Epithelial cell of prostate (primary cell): ENCODE results near the gene NUP133.
"Not testable (repeated sequence)": the region's sequence is repeated elsewhere in the genome, so short reads cannot be mapped to it uniquely, and the experiment has no call there.

ENCODE experiments used
- DNase-seq: peaks from one replicate; pipeline ENCODE4 v3.0.0-alpha.2; 2011; ENCODE audit warnings: low read depth, low spot score
- H3K27ac ChIP-seq: fragments of 450-650 bp; 2 replicates; pipeline ENCODE4 v1.5.1; 2017; ENCODE audit warnings: mild to moderate bottlenecking

The NUP133 gene

DNA sequence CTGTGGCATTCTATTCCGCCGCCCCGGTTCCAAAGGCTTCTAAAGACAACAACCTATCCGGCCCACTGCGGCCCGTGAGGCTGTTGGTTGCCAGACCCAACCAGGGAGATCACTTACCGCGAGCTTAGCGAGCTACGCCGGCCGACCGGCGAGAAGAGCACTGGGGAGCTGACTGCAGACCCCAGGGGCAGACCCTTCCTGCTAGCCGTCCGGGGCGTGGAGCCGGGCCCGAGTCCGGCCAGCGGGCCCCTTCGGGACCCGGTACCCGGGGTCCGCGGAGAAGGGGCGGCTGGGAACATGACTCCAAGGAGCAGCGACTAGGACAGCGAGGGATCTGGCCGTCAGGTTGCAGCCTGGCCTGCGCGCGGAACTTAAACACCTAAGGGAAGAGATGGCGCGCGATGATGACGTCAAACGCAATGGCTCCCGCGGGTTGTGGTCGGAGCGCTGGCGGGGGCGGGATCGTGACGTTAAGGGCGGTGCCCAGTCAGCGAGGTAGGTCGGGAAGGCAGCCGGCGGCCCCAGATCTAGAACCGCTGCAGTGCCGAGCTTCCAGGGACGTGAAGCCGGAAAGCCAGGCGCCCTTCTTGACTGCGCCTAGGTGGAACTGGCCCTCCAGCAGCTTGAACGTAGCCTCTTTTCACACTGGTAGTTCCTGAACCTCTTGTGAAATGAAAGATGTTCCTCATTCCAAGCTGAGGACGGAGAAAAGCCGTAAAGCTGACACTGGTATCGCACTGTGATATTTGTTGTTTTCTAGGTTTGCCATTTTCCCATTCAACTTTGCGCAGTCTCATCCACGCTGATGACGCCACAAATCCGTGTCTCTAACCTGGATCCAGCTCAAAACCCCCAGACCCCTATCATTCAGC, at the start of gene NUP133:
TSS of gene NUP133 (minus strand) at position 391 of the 872 bp plus-strand sequence. CDS start at position 299, 92 bp downstream.
- peak; percentile 89 for DNase-seq
- H3K27ac ChIP-seq: peak within 1 kb of the TSS; percentile 86

- no peak for DNase-seq
- peak overlapping the region; percentile 55 for H3K27ac ChIP-seq
These were observed 49.2 kb upstream of the NUP133 start for GRCh38 chr1:229557200-229557850.

GRCh38 chr1:229554886-229555621, 46.9 kb upstream of the NUP133 start:
- no peak overlapping the region for H3K27ac ChIP-seq
- DNase-seq: no peak

DNA sequence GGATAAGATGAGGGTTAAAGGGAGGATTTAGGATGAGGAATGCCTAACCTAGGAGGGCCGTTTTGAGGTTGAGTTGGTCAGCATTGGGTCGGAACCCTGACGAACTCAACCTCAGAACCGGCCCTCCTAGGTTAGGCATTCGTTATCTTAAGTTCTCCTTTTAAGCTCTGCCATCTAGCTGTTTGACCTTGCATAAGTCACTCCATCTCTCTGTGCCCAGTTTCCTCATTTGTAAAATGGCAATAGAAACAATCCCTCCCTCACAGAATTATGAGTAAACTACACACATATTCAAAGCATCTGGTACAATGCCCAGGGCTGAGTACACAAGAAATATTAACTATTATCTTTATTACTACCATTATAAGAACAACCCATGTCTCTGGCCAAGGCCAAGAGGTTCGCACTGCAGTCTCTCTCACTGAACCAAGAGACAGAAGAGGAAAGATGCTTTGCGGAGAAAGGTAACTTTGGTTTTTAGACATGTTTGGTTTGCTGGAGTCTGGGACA, 45.5 kb upstream of the NUP133 start:
- no peak overlapping the region for H3K27ac ChIP-seq
- no peak for DNase-seq

DNA sequence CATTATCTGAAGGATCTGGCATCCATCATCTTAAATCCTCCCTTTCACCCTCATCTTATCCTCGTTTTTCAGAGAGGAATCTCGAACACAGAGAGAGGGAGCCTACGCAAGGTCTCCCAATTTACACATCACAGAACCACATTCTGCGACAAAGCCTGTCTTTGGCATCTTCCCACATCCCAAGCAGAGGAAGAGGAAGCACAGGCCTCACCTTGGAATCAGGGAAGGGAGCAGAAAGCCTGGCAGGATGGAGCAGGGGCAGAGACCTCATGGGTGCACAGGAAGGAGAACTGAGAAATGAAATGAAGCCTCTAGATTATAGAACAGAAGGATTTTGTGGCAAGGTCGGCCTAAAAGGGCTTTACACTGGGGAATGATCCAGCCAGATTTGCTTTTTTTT, 44.6 kb upstream of the NUP133 start:
- H3K27ac ChIP-seq: no peak overlapping the region
- no peak for DNase-seq

GRCh38 chr1:229550812-229551567, 42.8 kb upstream of the NUP133 start:
- H3K27ac ChIP-seq: no peak overlapping the region
- no peak for DNase-seq

- DNase-seq: no peak
- no peak overlapping the region for H3K27ac ChIP-seq
These were observed 39.4 kb upstream of the NUP133 start for GRCh38 chr1:229547542-229547941.

GRCh38 chr1:229544587-229544986, 36.4 kb upstream of the NUP133 start:
- DNase-seq: no peak
- H3K27ac ChIP-seq: no peak overlapping the region

DNA sequence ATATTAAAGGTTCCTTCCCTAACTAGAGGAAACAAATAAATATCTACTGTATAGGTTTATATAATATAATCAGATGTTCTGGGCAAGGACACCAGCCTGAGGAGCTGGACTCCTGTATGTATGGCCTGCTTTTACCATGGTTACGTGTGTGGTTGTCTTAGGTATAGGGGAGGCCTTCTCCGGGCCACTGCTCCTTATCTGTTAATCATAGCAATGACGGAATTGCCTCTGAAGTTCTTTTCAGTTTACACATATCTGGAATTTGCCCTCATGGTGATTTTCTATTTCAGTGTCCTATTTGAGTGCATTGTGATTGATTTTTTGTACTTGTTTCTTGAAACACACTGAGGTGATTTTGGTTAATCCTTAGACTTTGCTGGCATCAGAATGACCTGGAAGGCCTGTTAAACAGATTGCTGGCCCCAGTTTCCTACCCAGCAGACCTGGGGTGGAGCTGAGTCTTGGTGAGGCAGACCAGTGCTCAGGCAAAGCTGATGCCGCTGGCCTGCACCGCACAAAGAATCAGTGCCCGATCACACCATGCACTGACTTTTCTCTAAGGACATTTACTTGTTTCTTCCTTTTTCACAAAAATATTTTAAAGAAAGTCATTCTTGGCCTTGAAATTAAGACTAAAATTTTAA, 31.8 kb upstream of the NUP133 start:
- no peak for DNase-seq
- no peak overlapping the region for H3K27ac ChIP-seq

DNA sequence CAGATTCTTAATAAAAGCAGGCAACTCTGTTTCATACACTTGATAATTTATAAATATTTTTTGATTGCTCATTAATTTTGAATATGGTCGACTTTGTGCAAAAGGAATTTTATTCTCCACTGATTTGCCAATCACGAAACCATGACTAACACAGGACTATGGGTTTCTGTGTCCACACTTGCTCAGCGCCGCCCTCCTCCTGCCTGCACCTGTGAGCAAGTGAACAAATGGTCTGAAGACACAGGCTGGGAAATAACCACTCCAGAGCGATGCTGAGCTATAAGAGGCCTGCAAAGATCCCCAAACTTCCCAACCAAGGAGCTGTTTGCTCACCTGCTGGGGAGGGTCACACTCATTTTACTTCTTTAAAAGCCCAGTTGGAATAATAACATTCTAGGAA, 30.8 kb upstream of the NUP133 start:
- H3K27ac ChIP-seq: peak overlapping the region; percentile 14
- peak; percentile 57 for DNase-seq

GRCh38 chr1:229537894-229538293, 29.8 kb upstream of the NUP133 start:
- no peak overlapping the region for H3K27ac ChIP-seq
- no peak for DNase-seq

DNA sequence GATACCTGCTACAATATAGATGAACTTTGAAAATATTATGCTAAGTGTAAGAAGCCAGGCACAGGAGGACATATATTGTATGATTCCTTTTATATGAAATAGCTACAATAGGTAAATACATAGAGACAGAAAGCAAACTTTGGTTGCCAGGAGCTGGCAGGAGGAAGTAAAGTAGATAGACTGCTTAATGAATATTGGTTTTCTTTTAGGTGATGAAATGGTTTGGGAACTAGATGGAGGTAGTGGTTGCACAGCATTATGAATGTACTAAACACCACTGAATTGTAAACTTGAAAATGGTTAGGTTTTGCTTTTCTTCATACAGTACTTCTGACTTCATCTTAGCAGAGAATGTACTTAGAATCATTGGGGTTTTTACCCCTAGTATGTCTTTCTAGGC, 28.8 kb upstream of the NUP133 start:
- no peak overlapping the region for H3K27ac ChIP-seq

DNA sequence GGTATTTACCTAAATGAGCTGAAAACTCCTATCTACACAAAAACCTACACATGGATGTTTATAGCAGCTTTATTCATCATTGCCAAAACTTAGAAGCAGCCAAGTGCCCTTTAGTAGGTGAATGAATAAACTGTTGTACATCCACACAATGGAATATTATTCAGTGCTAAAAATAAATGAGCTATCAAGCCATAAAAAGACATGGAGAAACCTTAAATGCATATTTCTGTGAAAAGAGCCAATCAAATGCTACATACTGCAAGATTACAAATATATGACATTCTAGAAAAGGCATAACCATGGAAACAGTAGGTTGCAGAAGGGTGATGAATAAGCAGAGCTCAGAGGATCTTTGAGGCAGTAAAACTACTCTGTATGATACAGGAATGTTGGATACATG, 27.1 kb upstream of the NUP133 start:
- H3K27ac ChIP-seq: no peak overlapping the region
- DNase-seq: no peak

More for the DNA sequence above, 28.8 kb upstream of the NUP133 start:
- no peak for DNase-seq

GRCh38 chr1:229531326-229531725, 23.2 kb upstream of the NUP133 start:
- DNase-seq: no peak
- no peak overlapping the region for H3K27ac ChIP-seq

- no peak overlapping the region for H3K27ac ChIP-seq
- no peak for DNase-seq
These were observed 21.5 kb upstream of the NUP133 start for GRCh38 chr1:229529639-229530038.

DNA sequence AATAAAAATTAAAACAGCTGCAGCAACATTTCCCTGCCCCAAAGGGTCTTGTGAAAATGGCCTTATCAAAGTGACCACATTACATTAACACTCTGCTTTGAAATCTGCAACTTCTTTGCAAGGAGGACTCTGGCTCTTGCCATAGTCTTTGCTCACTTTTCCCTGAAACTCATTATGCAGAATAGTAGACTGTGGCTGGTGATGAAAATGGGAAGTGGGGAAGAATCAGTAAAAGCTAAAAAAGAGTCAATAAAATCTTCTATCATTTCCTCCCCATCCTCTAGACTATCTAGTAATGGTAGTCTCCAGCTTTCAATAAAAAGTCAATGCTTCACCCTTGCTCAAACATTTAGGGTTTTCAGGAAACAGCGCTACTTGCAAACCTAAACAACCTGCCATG, 18.6 kb upstream of the NUP133 start:
- no peak for DNase-seq
- H3K27ac ChIP-seq: no peak overlapping the region

DNA sequence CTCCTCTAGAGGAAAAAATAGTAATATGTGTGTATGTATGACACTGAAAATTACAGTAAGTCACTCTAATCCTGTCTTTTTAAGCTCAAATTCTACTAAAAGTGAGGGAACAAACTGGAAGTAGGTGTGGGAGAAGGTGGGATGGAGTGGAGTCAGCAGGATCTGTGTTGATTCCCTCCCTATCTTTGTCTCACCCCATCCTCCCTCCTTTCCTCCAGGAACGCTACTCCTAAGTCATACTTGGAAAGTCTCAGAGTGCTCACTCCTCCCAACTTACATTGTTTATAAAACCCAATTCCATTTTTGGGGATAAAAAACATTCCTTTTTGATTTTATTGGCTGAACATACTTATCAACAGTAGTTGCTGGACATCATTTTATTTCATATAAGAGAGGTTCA, 14.9 kb upstream of the NUP133 start:
- DNase-seq: no peak
- no peak overlapping the region for H3K27ac ChIP-seq

DNA sequence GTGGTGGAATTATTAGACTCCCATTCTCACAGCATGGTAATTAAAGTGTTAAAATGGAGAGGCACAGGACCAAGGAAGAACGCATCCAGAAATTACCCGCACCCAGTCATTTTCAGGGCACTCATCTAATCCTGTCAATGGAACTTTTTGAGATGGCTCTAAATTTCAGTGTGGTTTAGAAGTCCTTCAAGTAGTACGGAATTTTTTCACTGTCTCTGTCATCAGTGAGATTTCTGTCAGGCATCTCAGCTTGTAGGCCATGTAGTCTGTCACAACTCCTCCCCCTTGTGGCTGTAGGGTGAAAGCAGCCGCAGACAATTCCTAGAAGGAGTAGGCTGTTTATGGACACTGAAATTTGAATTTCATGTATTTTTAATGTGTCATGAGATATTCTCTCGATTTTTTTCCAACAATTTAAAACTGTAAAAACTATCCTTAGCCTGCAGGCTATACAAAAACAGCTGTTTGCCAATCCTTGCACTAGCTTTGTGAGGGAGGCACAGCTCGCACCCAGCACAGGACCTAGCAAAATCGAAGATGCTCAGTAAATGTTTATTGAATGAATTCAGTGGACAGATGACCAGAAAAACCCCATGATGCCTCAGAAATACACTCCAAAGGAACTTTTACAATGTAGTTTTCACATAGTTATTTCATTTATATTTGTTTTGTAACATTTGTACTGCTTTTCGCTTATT, 6.6 kb upstream of the NUP133 start:
- peak; percentile 24 for DNase-seq
- no peak overlapping the region for H3K27ac ChIP-seq

- not testable (repeated sequence) for H3K27ac ChIP-seq, DNase-seq
These were observed 3.5 kb upstream of the NUP133 start for GRCh38 chr1:229511625-229512024.
